ENCODE data around the gene FCRLB. TPM values are rescaled to one million over a fixed set of nuclear protein-coding genes. Genes with fewer than 3 reads are reported as not detected.
"Not testable (repeated sequence)": the region's sequence is repeated elsewhere in the genome, so short reads cannot be mapped to it uniquely, and the experiment has no call there.

Gene FCRLB
- total and polyA plus RNA-seq, 9 of the 15 experiments (the other 6 are each of a cell fraction or from before 2014, with no cell fraction given), result 0.20 to 4.6 (median 1.3) TPM

DNA sequence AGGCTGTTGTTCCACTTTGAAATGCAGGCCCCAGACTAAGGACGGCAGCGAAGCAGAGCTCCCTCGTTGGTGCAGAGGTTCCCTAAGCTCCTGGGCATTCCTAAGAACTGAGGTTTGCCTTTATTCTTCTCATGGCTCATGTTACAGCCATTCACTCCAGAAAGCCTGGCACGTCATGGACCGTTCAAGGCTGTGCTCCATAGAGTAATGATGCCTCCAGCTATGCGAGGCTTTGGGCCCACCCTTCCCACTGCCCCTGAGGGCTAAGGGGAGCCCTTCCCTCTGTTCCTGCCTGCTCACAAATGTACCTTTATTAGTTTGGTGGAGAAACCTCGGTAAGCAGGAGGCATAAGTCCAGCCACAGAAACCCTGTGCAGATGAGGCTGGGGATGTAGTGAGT lies 47.9 kb upstream of the FCRLB start:
- BruUV-seq (replicated peaks); H4K20me1 ChIP-seq (replicated peaks; ENCODE audit: control insufficient read depth, insufficient read depth, low read length); H3K4me1 ChIP-seq (replicated peaks in 1 of 2; ENCODE audit: control insufficient read depth in 2 of 2, insufficient read depth in 2 of 2, low read length in 2 of 2); H3K9ac ChIP-seq (ENCODE audit: insufficient read depth in 1 of 2, low read depth in 2 of 2, low read length in 2 of 2); H3K4me3 ChIP-seq; H3K9me3 ChIP-seq (replicated peaks; ENCODE audit: control insufficient read depth, insufficient read depth, low read depth, low read length); H3K9me1 ChIP-seq (ENCODE audit: control insufficient read depth, insufficient read depth, low read length); H3K79me2 ChIP-seq (ENCODE audit: control insufficient read depth, insufficient read depth, low read length); H3K36me3 ChIP-seq (ENCODE audit: control insufficient read depth, insufficient read depth, low read length); intact Hi-C loops (cut with micrococcal nuclease); H3K27me3 ChIP-seq (ENCODE audit: control insufficient read depth in 2 of 2, insufficient read depth in 2 of 2, low read length in 2 of 2); H3K27ac ChIP-seq (ENCODE audit: extremely low read depth, low read depth, low read length); H2AFZ ChIP-seq (ENCODE audit: low read depth, low read length); POLR2A ChIA-PET; ATAC-seq; DNase-seq (ENCODE audit: extremely low read depth in 1 of 4, low spot score in 3 of 4); FAIRE-seq; CTCF ChIA-PET (ENCODE audit: low intra/inter-chr PET ratio); H3K4me2 ChIP-seq (ENCODE audit: insufficient read depth, low read length): not testable (repeated sequence)
- 44% methylated on average over 6 of the region's 7 CpGs for WGBS (ENCODE audit: insufficient coverage, low coverage, missing lambda C conversion rate)
- in situ Hi-C loops (cut with MboI), result loop anchor here (5.0 kb wide), 1 partner anchor 81 kb away; no protein-coding TSS in a partner anchor

DNA sequence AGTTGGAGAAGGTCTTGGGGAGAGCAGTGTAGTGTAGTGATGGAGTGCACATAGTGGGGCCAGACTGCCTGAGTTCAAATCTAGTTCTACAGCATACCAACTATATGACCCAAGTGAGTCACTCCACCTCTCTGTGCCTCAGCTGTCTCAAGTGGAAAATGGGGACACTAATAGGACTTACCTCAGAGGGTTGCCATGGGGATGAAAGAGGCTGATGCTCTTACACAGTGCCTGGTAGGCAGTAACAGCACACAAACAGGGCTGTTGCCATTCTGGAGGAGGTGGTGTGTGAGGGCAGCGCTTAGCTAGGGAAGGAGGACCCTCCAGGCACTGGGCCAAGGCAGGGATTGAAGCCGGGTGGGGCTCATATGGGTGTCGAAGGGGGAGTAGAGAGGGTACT lies 46.9 kb upstream of the FCRLB start:
- H3K79me2 ChIP-seq (ENCODE audit: control insufficient read depth, insufficient read depth, low read length); H3K9me3 ChIP-seq (replicated peaks; ENCODE audit: control insufficient read depth, insufficient read depth, low read depth, low read length); H4K20me1 ChIP-seq (replicated peaks; ENCODE audit: control insufficient read depth, insufficient read depth, low read length); H3K9me1 ChIP-seq (ENCODE audit: control insufficient read depth, insufficient read depth, low read length); FAIRE-seq; DNase-seq (ENCODE audit: extremely low read depth in 1 of 4, low spot score in 3 of 4); H3K36me3 ChIP-seq (ENCODE audit: control insufficient read depth, insufficient read depth, low read length); intact Hi-C loops (cut with micrococcal nuclease); ATAC-seq; H3K27me3 ChIP-seq (ENCODE audit: control insufficient read depth in 2 of 2, insufficient read depth in 2 of 2, low read length in 2 of 2); BruUV-seq (replicated peaks); H3K4me1 ChIP-seq (replicated peaks in 1 of 2; ENCODE audit: control insufficient read depth in 2 of 2, insufficient read depth in 2 of 2, low read length in 2 of 2); H3K4me2 ChIP-seq (ENCODE audit: insufficient read depth, low read length); H3K27ac ChIP-seq (ENCODE audit: extremely low read depth, low read depth, low read length); CTCF ChIA-PET (ENCODE audit: low intra/inter-chr PET ratio); H3K4me3 ChIP-seq; H2AFZ ChIP-seq (ENCODE audit: low read depth, low read length); H3K9ac ChIP-seq (ENCODE audit: insufficient read depth in 1 of 2, low read depth in 2 of 2, low read length in 2 of 2); POLR2A ChIA-PET: not testable (repeated sequence)
- no CpG with 5 or more reads among the region's 3 CpGs for WGBS (ENCODE audit: insufficient coverage, low coverage, missing lambda C conversion rate)
- in situ Hi-C loops (cut with MboI), result loop anchor here (5.0 kb wide), 1 partner anchor 82 kb away; no protein-coding TSS in a partner anchor

DNA sequence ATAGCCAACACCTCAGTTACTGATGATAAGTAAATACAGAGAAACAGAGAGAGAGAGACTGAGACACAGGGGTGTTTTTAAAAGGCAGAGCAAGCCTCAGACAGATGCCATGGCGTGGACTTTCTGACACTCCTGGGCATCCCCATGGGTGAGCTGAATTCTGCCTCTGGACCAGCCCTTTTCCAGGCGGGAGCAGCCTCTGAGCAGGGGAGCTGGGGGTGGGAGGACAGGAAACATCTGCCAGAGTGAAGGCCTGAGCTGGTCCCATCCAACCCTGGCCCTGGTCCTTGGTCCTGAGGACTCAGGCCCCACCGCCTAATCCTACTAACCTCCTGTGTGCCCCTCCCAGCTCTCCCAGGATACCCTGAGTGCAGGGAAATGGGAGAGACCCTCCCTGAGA lies 46.4 kb upstream of the FCRLB start:
- ATAC-seq; intact Hi-C loops (cut with micrococcal nuclease); H3K4me3 ChIP-seq; H3K9me3 ChIP-seq (replicated peaks; ENCODE audit: control insufficient read depth, insufficient read depth, low read depth, low read length); DNase-seq (ENCODE audit: extremely low read depth in 1 of 4, low spot score in 3 of 4); BruUV-seq (replicated peaks); H2AFZ ChIP-seq (ENCODE audit: low read depth, low read length); H3K27me3 ChIP-seq (ENCODE audit: control insufficient read depth in 2 of 2, insufficient read depth in 2 of 2, low read length in 2 of 2); POLR2A ChIA-PET; H3K9me1 ChIP-seq (ENCODE audit: control insufficient read depth, insufficient read depth, low read length); H3K27ac ChIP-seq (ENCODE audit: extremely low read depth, low read depth, low read length); H3K36me3 ChIP-seq (ENCODE audit: control insufficient read depth, insufficient read depth, low read length); CTCF ChIA-PET (ENCODE audit: low intra/inter-chr PET ratio); H3K79me2 ChIP-seq (ENCODE audit: control insufficient read depth, insufficient read depth, low read length); H3K4me1 ChIP-seq (replicated peaks in 1 of 2; ENCODE audit: control insufficient read depth in 2 of 2, insufficient read depth in 2 of 2, low read length in 2 of 2); FAIRE-seq; H4K20me1 ChIP-seq (replicated peaks; ENCODE audit: control insufficient read depth, insufficient read depth, low read length); H3K9ac ChIP-seq (ENCODE audit: insufficient read depth in 1 of 2, low read depth in 2 of 2, low read length in 2 of 2); H3K4me2 ChIP-seq (ENCODE audit: insufficient read depth, low read length): not testable (repeated sequence)
- 43% methylated on average over 2 of the region's 3 CpGs for WGBS (ENCODE audit: insufficient coverage, low coverage, missing lambda C conversion rate)
- in situ Hi-C loops (cut with MboI), result loop anchor here (5.0 kb wide), 1 partner anchor 83 kb away; no protein-coding TSS in a partner anchor

Measured in K562 (cell line).